LNCaP clone FGC (cell line): ENCODE measurements around the gene MUL1.

Experiments
- DNase-seq: peaks from one replicate; pipeline ENCODE4 v3.0.0-alpha.2; 2011; ENCODE audit warnings: low read depth
- H3K4me3 ChIP-seq: 2 replicates; pipeline ENCODE4 v1.5.1; 2011; ENCODE audit warnings: mild to moderate bottlenecking, low read depth, low read length, control low read depth
- CTCF ChIP-seq: IDR thresholded peaks from 2 replicates; pipeline ENCODE4 v1.5.1; 2012; ENCODE audit warnings: mild to moderate bottlenecking; ENCODE audit not compliant: control insufficient read depth, insufficient read depth; ENCODE audit errors: extremely low read depth

MUL1 gene

GRCh38 chr1:20484519-20485462 is 23.2 kb downstream of the MUL1 start:
- H3K4me3 ChIP-seq, result peak overlapping the region; percentile 66
- TF ChIP-seq CTCF, result no peak
- no peak for DNase-seq

GRCh38 chr1:20483833-20484518 is 24.0 kb downstream of the MUL1 start:
- TF ChIP-seq CTCF, result 0 out of 2 replicates have a peak, but pooled peaks have one; percentile 1
- H3K4me3 ChIP-seq, result peak overlapping the region; percentile 66
- DNase-seq, result no peak

- DNase-seq, result no peak
- no peak for TF ChIP-seq CTCF
- peak overlapping the region; percentile 66 for H3K4me3 ChIP-seq
These were observed 24.7 kb downstream of the MUL1 start for GRCh38 chr1:20483098-20483832.

- DNase-seq, result no peak
- no peak for TF ChIP-seq CTCF
- H3K4me3 ChIP-seq, result no peak overlapping the region
These were observed 26.1 kb downstream of the MUL1 start for GRCh38 chr1:20481643-20482498.

- TF ChIP-seq CTCF, result no peak
- no peak for DNase-seq
- no peak overlapping the region for H3K4me3 ChIP-seq
These were observed 26.9 kb downstream of the MUL1 start for GRCh38 chr1:20480951-20481617.
